Erythroblast (primary cell): Measurements from ENCODE around the gene ZMYND11.

Experiments used
- GATA1 ChIP-seq: IDR thresholded peaks from 2 replicates; pipeline ENCODE4 v1.6.1; 2011; ENCODE audit warnings: low read depth, mild to moderate bottlenecking, control low read depth, low read length, moderate library complexity
- POLR2A ChIP-seq: IDR thresholded peaks from 2 replicates; pipeline ENCODE4 v1.6.1; 2011; ENCODE audit warnings: mild to moderate bottlenecking, low read length

- TF ChIP-seq POLR2A (no peak), GATA1 (no peak)
Measured at GRCh38 chr10:137606-138005, 2.4 kb downstream of the ZMYND11 start.
